PC-3 (cell line): Measurements from ENCODE around the gene MAIP1.

Source experiments
- CTCF ChIP-seq: fragments of 300-600 bp; sonication (generic); conservative IDR thresholded peaks from 2 replicates; pipeline ENCODE4 v1.5.1; 2017; ENCODE audit warnings: antibody characterized with exemption, low read depth, mild to moderate bottlenecking, low read length
- EZH2 ChIP-seq: fragments of 300-600 bp; sonication (generic); IDR thresholded peaks from one replicate; pipeline ENCODE4 v1.6.1; 2017; ENCODE audit warnings: antibody characterized with exemption, mild to moderate bottlenecking, low read length; ENCODE audit not compliant: unreplicated experiment
- EZH2phosphoT487 ChIP-seq: fragments of 300-600 bp; sonication (generic); IDR thresholded peaks from 2 replicates; pipeline ENCODE4 v1.6.1; 2018; ENCODE audit warnings: mild to moderate bottlenecking, antibody characterized with exemption, low read length, borderline replicate concordance

GRCh38 chr2:199982126-199982843, 26.9 kb downstream of the MAIP1 start:
- TF ChIP-seq CTCF: no peak
- TF ChIP-seq EZH2: no peak
- TF ChIP-seq EZH2phosphoT487: no peak
